ENCODE measurements around the gene DMWD. TPM values are rescaled to one million over a fixed set of nuclear protein-coding genes. Genes with fewer than 3 reads are reported as not detected.

DMWD gene
- total RNA-seq, 2 experiments from 2014 or later: 20.6 TPM

DNA sequence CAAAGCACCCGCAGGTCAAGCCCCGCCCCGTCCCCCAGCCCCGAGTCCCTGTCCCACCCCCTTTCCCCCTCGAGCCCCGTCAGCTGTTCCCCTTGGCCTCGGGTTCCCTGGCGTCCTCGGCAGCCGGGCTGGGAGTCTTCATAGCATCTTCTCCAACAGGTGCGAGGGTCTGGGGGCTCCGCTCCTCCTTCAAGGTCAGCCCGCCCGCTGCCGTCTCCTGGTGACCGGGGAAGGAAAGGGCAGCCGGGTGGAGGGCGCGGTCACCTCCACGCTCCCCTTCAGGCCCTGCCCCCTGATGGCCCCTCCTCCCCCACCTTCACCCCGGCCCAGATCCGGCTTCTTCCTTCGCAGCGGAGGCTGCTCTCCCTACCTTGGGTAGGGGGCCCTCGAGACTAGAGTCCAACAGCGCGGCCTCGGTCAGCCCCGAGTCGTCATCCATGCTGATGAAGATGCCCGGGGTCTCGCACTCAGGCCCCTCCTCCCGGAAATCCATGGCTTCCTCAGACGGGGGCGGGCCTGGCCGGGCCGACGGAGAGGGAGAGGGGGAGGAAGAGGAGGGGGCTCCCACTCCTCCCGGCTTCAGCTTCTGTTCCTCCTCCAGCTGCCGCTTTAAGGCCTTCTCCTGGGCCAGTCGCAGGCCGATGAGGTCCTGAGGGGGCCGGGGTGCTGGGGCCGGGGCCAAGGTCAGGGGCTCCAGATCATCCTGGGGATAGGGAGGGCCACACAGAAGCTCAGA is 23.0 kb upstream of the DMWD start:
- Mint-ChIP-seq H3K27ac (no peak overlapping the region), H3K9me3 (ENCODE audit: insufficient read depth) (no peaks in the 10 kb centered on the region), H3K4me3 (no peak overlapping the region), H3K4me1 (ENCODE audit: low read depth) (peaks cover 7% of the 10 kb centered on the region), H3K36me3 (ENCODE audit: low read depth) (peaks cover 6% of the 10 kb centered on the region), H3K27me3 (ENCODE audit: low read depth) (no peaks in the 10 kb centered on the region)
- POLR2A ChIA-PET: no interaction called here
- DNase-seq: no peak
- CTCF ChIA-PET: interaction anchor here (1.2 to 3.5 kb wide), 5 partner anchors 11 to 87 kb away, joined by 11 to 28 read pairs (median 14); partner anchors contain the start of genes IRF2BP1, MYPOP and SIX5
- no peak for ATAC-seq

DNA sequence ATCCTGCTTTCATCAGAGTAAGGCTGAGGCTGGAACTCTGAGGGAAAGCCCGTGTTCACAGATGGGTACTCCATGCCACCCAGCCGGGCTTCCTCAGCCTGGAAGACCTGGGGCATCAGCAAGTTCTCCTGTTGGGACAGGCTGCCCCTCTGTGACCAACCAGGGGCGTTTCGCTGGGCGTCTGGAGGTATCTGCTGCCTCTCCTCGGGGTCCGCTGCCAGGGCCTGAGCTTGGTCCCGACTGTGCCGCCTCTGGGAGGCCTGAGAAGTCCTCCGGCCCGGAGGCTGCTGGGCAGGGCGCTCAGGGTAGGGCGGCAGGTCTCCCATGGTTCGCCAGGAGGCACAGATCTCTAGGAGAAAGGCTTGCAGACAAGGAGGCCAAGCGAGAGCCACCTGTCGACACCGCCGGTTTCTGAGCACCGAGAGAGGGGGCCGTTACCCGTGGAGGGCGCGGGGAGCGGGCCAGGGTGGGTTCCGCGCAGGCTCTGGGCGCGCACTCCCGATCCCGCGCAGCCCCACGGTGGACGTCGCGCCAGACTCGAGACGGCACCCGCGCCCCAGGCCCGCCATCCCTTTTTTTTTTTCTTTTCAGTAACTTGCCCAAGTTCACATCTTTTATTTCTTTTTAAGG is 22.3 kb upstream of the DMWD start, which contains the start of gene RSPH6A:
Gene RSPH6A, minus strand, starts transcription at position 458 of the 630 bp plus-strand sequence. Its CDS starts 132 bp downstream, at position 326.
- DNase-seq (no peak), ATAC-seq (no peak)
- ChIA-PET POLR2A (no interaction called here), CTCF (interaction anchor here (0.6 to 3.5 kb wide), 4 partner anchors 15 to 122 kb away, joined by 3 to 17 read pairs (median 8); partner anchors contain the start of gene SIX5)
- Mint-ChIP-seq H3K4me1 (ENCODE audit: low read depth) (peaks cover 12% of the 10 kb centered on the region), H3K27me3 (ENCODE audit: low read depth) (no peaks in the 10 kb centered on the region), H3K4me3 (no peak within 1 kb of the TSS), H3K36me3 (ENCODE audit: low read depth) (peaks cover 3% of the 10 kb centered on the region), H3K9me3 (ENCODE audit: insufficient read depth) (no peaks in the 10 kb centered on the region), H3K27ac (no peak within 1 kb of the TSS)

GRCh38 chr19:45814166-45814780 is 21.6 kb upstream of the DMWD start:
- DNase-seq (no peak), ATAC-seq (no peak)
- H3K4me1 Mint-ChIP-seq (ENCODE audit: low read depth): peaks cover 19% of the 10 kb centered on the region
- H3K36me3 Mint-ChIP-seq (ENCODE audit: low read depth): peaks cover 3% of the 10 kb centered on the region
- no peaks in the 10 kb centered on the region for H3K9me3 Mint-ChIP-seq (ENCODE audit: insufficient read depth)
- H3K27me3 Mint-ChIP-seq (ENCODE audit: low read depth): no peaks in the 10 kb centered on the region
- H3K4me3 Mint-ChIP-seq: no peak overlapping the region
- ChIA-PET POLR2A (interaction anchor here (0.6 kb wide), 1 partner anchor 12 kb away, joined by 3 read pairs; no protein-coding TSS in a partner anchor), CTCF (interaction anchor here (0.6 to 3.5 kb wide), 6 partner anchors 15 to 121 kb away, joined by 3 to 17 read pairs (median 4); partner anchors contain the start of gene SIX5)
- H3K27ac Mint-ChIP-seq: no peak overlapping the region

GRCh38 chr19:45812297-45812696 is 19.7 kb upstream of the DMWD start:
- Mint-ChIP-seq H3K36me3 (ENCODE audit: low read depth) (peaks cover 3% of the 10 kb centered on the region), H3K27me3 (ENCODE audit: low read depth) (no peaks in the 10 kb centered on the region), H3K27ac (no peak overlapping the region), H3K9me3 (ENCODE audit: insufficient read depth) (no peaks in the 10 kb centered on the region), H3K4me3 (no peak overlapping the region), H3K4me1 (ENCODE audit: low read depth) (peaks cover 17% of the 10 kb centered on the region)
- ATAC-seq (no peak), DNase-seq (no peak)
- POLR2A ChIA-PET: no interaction called here
- CTCF ChIA-PET: no interaction called here

GRCh38 chr19:45809643-45810159 is 17.1 kb upstream of the DMWD start:
- no peak overlapping the region for H3K27ac Mint-ChIP-seq
- CTCF ChIA-PET: interaction anchor here (1.0 to 2.4 kb wide), 3 partner anchors 10 to 41 kb away, joined by 3 to 12 read pairs (median 5); partner anchors contain the start of gene SIX5
- POLR2A ChIA-PET: no interaction called here
- no peak for DNase-seq
- peak; percentile 35 for ATAC-seq
- no peaks in the 10 kb centered on the region for H3K9me3 Mint-ChIP-seq (ENCODE audit: insufficient read depth)
- H3K4me3 Mint-ChIP-seq: peak overlapping the region; percentile 31
- peaks cover 3% of the 10 kb centered on the region for H3K27me3 Mint-ChIP-seq (ENCODE audit: low read depth)
- no peaks in the 10 kb centered on the region for H3K36me3 Mint-ChIP-seq (ENCODE audit: low read depth)
- peaks cover 14% of the 10 kb centered on the region for H3K4me1 Mint-ChIP-seq (ENCODE audit: low read depth)

DNA sequence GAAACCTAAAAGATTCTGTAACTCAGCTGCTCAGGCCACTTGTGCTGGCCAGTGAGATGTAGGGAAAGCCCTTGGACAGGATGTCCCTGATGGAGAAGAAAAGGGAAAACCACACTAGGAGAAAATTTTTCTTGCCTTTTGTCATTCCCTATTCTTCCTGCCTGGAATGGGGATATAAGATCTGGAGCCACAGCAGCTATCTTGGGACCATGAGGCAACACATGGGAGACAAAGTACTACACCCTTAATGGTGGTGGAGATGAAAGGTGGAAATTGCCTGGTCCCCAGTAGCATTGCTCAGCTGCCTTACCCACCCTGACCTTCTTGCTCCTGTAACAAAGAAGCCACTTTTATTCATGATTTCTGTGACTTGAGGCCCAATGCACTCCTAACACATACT is 13.1 kb upstream of the DMWD start:
- ChIA-PET POLR2A (interaction anchor here (0.6 kb wide), 1 partner anchor 47 kb away, joined by 3 read pairs; no protein-coding TSS in a partner anchor), CTCF (interaction anchor here (6.3 to 9.6 kb wide), 2 partner anchors 12 to 35 kb away, joined by 32 to 238 read pairs; partner anchors contain the start of gene SIX5)
- Mint-ChIP-seq H3K27ac (no peak overlapping the region), H3K9me3 (ENCODE audit: insufficient read depth) (no peaks in the 10 kb centered on the region), H3K4me1 (ENCODE audit: low read depth) (peaks cover 14% of the 10 kb centered on the region), H3K4me3 (no peak overlapping the region), H3K27me3 (ENCODE audit: low read depth) (peaks cover 9% of the 10 kb centered on the region), H3K36me3 (ENCODE audit: low read depth) (no peaks in the 10 kb centered on the region)
- DNase-seq: no peak
- ATAC-seq: no peak

DNA sequence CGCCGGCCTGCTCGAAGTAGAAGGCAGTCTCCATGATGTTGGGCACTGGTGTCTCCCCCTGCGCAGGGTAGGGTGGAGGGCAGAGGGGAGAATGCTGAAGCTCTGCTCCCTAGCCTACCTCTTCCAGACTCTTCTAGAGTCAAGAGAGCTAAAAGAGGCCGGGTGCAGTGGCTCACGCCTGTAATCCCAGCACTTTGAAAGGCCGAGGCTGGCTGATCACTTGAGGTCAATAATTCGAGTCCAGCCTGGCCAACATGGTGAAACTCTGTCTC is 12.2 kb upstream of the DMWD start:
- ChIA-PET POLR2A (no interaction called here), CTCF (interaction anchor here (6.3 to 9.6 kb wide), 2 partner anchors 13 to 34 kb away, joined by 32 to 238 read pairs; partner anchors contain the start of gene SIX5)
- Mint-ChIP-seq H3K9me3 (ENCODE audit: insufficient read depth) (no peaks in the 10 kb centered on the region), H3K4me3 (no peak overlapping the region), H3K27ac (no peak overlapping the region), H3K27me3 (ENCODE audit: low read depth) (peaks cover 9% of the 10 kb centered on the region), H3K4me1 (ENCODE audit: low read depth) (peaks cover 7% of the 10 kb centered on the region), H3K36me3 (ENCODE audit: low read depth) (no peaks in the 10 kb centered on the region)
- DNase-seq: no peak
- no peak for ATAC-seq

- DNase-seq (no peak), ATAC-seq (no peak)
- Mint-ChIP-seq H3K9me3 (ENCODE audit: insufficient read depth) (no peaks in the 10 kb centered on the region), H3K27ac (no peak overlapping the region), H3K36me3 (ENCODE audit: low read depth) (no peaks in the 10 kb centered on the region), H3K4me3 (no peak overlapping the region), H3K4me1 (ENCODE audit: low read depth) (peaks cover 2% of the 10 kb centered on the region), H3K27me3 (ENCODE audit: low read depth) (peaks cover 9% of the 10 kb centered on the region)
- POLR2A ChIA-PET: no interaction called here
- CTCF ChIA-PET: interaction anchor here (6.3 to 9.6 kb wide), 2 partner anchors 13 to 33 kb away, joined by 32 to 238 read pairs; partner anchors contain the start of gene SIX5
Measured at GRCh38 chr19:45804140-45804958, 11.7 kb upstream of the DMWD start.

GRCh38 chr19:45801603-45802175 is 9.0 kb upstream of the DMWD start:
- ChIA-PET CTCF (interaction anchor here (1.5 to 9.6 kb wide), 3 partner anchors 16 to 61 kb away, joined by 4 to 238 read pairs (median 32); partner anchors contain the start of genes SIX5 and SYMPK), POLR2A (no interaction called here)
- H3K4me3 Mint-ChIP-seq: no peak overlapping the region
- H3K4me1 Mint-ChIP-seq (ENCODE audit: low read depth): peaks cover 5% of the 10 kb centered on the region
- H3K27me3 Mint-ChIP-seq (ENCODE audit: low read depth): peaks cover 22% of the 10 kb centered on the region
- H3K36me3 Mint-ChIP-seq (ENCODE audit: low read depth): no peaks in the 10 kb centered on the region
- H3K9me3 Mint-ChIP-seq (ENCODE audit: insufficient read depth): no peaks in the 10 kb centered on the region
- no peak overlapping the region for H3K27ac Mint-ChIP-seq
- ATAC-seq (no peak), DNase-seq (no peak)

DNA sequence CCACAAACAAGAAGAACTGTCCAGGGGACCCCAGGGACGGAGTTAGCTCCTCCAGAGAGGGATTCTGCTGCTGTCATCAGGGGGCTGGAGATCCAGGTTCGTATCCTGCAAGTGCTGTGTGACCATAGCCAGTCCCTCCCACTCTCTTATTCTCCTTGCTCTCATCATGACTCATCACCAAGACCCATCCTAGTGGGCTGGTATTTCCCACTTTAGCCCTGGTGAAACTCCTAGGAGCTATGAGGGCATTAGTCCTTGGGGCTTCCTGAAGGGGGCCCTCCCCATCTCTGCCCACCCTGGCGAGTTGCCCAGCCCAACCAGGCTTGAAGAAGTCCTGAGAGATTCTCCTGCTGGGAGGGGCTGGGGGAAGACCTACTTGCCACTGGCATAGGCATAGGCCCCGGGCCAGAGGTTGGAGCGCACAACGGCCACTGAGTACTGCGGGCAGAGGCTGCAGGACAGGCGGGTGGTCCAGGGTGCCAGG is 7.5 kb upstream of the DMWD start:
- ChIA-PET POLR2A (interaction anchor here (0.6 to 1.2 kb wide), 2 partner anchors 31 to 44 kb away, joined by 3 to 8 read pairs; partner anchors contain the start of gene SIX5), CTCF (interaction anchor here (1.1 to 9.6 kb wide), 15 partner anchors 8 to 108 kb away, joined by 3 to 238 read pairs (median 9); partner anchors contain the start of genes QPCTL, RSPH6A, SIX5 and SNRPD2)
- no peaks in the 10 kb centered on the region for H3K9me3 Mint-ChIP-seq (ENCODE audit: insufficient read depth)
- no peak for DNase-seq
- ATAC-seq: no peak
- H3K4me3 Mint-ChIP-seq: no peak overlapping the region
- H3K27me3 Mint-ChIP-seq (ENCODE audit: low read depth): peaks cover 28% of the 10 kb centered on the region
- no peaks in the 10 kb centered on the region for H3K36me3 Mint-ChIP-seq (ENCODE audit: low read depth)
- peaks cover 5% of the 10 kb centered on the region for H3K4me1 Mint-ChIP-seq (ENCODE audit: low read depth)
- no peak overlapping the region for H3K27ac Mint-ChIP-seq

All from activated CD8-positive, alpha-beta T cell treated with anti-CD3 and anti-CD28 coated beads, Interleukin-2, amount 10 ng/mL, durations not matched to agents 7 days and 5 days (primary cell).